NCI-H1694 treated with DMSO at 0.1 percent for 48 hours (cell line): ENCODE results near the gene HLA-DQA2.
"Not testable (repeated sequence)": the region's sequence is repeated elsewhere in the genome, so short reads cannot be mapped to it uniquely, and the experiment has no call there.

Experiments
- DNase-seq: peaks from one replicate; lab custom pipeline; 2025; lab: John Stamatoyannopoulos, UW

HLA-DQA2 gene

GRCh38 chr6:32741031-32741960, at the start of gene HLA-DQA2:
TSS of gene HLA-DQA2 (plus strand) at chr6:32741391. CDS start at chr6:32741444, 53 bp downstream.
- DNase-seq, result no peak

- DNase-seq, result no peak
Observed at GRCh38 chr6:32692019-32692418, 49.2 kb upstream of the HLA-DQA2 start.

GRCh38 chr6:32697031-32697430, 44.2 kb upstream of the HLA-DQA2 start:
- no peak for DNase-seq

- peak; percentile 18 for DNase-seq
Observed at GRCh38 chr6:32700391-32701040, 40.7 kb upstream of the HLA-DQA2 start.

- no peak for DNase-seq
Observed at GRCh38 chr6:32703347-32703746, 37.8 kb upstream of the HLA-DQA2 start.

GRCh38 chr6:32705164-32705563, 36.0 kb upstream of the HLA-DQA2 start:
- not testable (repeated sequence) for DNase-seq

- DNase-seq, result no peak
Observed at GRCh38 chr6:32709625-32710024, 31.6 kb upstream of the HLA-DQA2 start.

GRCh38 chr6:32713241-32713640, 27.9 kb upstream of the HLA-DQA2 start:
- DNase-seq, result no peak

GRCh38 chr6:32716396-32716795, 24.8 kb upstream of the HLA-DQA2 start:
- no peak for DNase-seq

GRCh38 chr6:32718879-32719278, 22.3 kb upstream of the HLA-DQA2 start:
- no peak for DNase-seq

GRCh38 chr6:32738126-32738525, 3.1 kb upstream of the HLA-DQA2 start:
- no peak for DNase-seq

- DNase-seq, result no peak
Observed at GRCh38 chr6:32742374-32742773, 1.2 kb downstream of the HLA-DQA2 start.

- DNase-seq, result no peak
Observed at GRCh38 chr6:32744776-32745175, 3.6 kb downstream of the HLA-DQA2 start.

GRCh38 chr6:32745649-32746048, 4.5 kb downstream of the HLA-DQA2 start:
- DNase-seq, result not testable (repeated sequence)

- no peak for DNase-seq
Observed at GRCh38 chr6:32752580-32752979, 11.4 kb downstream of the HLA-DQA2 start.

GRCh38 chr6:32759669-32760068, 18.5 kb downstream of the HLA-DQA2 start:
- no peak for DNase-seq

- DNase-seq, result no peak
Observed at GRCh38 chr6:32761072-32761471, 19.9 kb downstream of the HLA-DQA2 start.

GRCh38 chr6:32761548-32761947, 20.4 kb downstream of the HLA-DQA2 start:
- no peak for DNase-seq

GRCh38 chr6:32763421-32763820, 22.2 kb downstream of the HLA-DQA2 start, which contains the start of gene HLA-DQB2:
TSS of gene HLA-DQB2 (minus strand) at chr6:32763532. CDS start at chr6:32763470, 62 bp downstream.
- no peak for DNase-seq

GRCh38 chr6:32764048-32764447, 22.9 kb downstream of the HLA-DQA2 start:
- no peak for DNase-seq

- no peak for DNase-seq
Observed at GRCh38 chr6:32772656-32773055, 31.5 kb downstream of the HLA-DQA2 start.

- no peak for DNase-seq
Observed at GRCh38 chr6:32774426-32774825, 33.2 kb downstream of the HLA-DQA2 start.

- no peak for DNase-seq
Observed at GRCh38 chr6:32775071-32775470, 33.9 kb downstream of the HLA-DQA2 start.
